CD4-positive, alpha-beta T cell (primary cell): ENCODE data around the gene RNF138. TPM values are rescaled to one million over a fixed set of nuclear protein-coding genes. Genes with fewer than 3 reads are reported as not detected.
"Not testable (repeated sequence)": the region's sequence is repeated elsewhere in the genome, so short reads cannot be mapped to it uniquely, and the experiment has no call there.

ENCODE experiments used
- ATAC-seq: fragments of 200-7000 bp; cut with Tn5 transposase; one replicate; pipeline ENCODE4 v1.10.0; 2022; ENCODE audit warnings: mild to moderate bottlenecking; ENCODE audit not compliant: poor library complexity
- CTCF ChIA-PET: fragments of 350-600 bp; sonication (Branson Sonifier 250); formaldehyde crosslinking; loops from one replicate; lab custom pipeline; 2021; ENCODE audit warnings: antibody characterized with exemption, inconsistent platforms; lab: Charles Lee
- POLR2A ChIA-PET: fragments of 350-600 bp; sonication (Branson Sonifier 250); formaldehyde crosslinking; loops from one replicate; lab custom pipeline; 2021; ENCODE audit warnings: antibody characterized with exemption, inconsistent platforms; lab: Charles Lee
- DNase-seq, 14 experiments: peaks; one replicate each; pipeline ENCODE4 v3.0.0-alpha.2; 2013 to 2020; ENCODE audit warnings: mixed read lengths in 2 of 14
- H3K27ac ChIP-seq, 2 donors: one replicate each; pipeline versions ENCODE4 v1.5.1 to v1.7.0; 2013; ENCODE audit warnings: low read length in 2 of 2, low read depth in 1 of 2, mild to moderate bottlenecking in 1 of 2
- H3K27me3 ChIP-seq, 2 experiments: 1 replicate in 1 of 2; 2 replicates in 1 of 2; pipeline versions ENCODE4 v1.6.1 to v1.7.0; 2013; ENCODE audit warnings: low read length in 2 of 2, control low read depth in 1 of 2, mild to moderate bottlenecking in 1 of 2, moderate library complexity in 1 of 2; ENCODE audit not compliant: insufficient read depth in 2 of 2, control insufficient read depth in 1 of 2
- H3K36me3 ChIP-seq: one replicate; pipeline ENCODE4 v1.6.1; 2013; ENCODE audit warnings: low read length, control low read depth; ENCODE audit not compliant: insufficient read depth
- H3K4me1 ChIP-seq: one replicate; pipeline ENCODE4 v1.6.1; 2013; ENCODE audit warnings: low read length, control low read depth; ENCODE audit not compliant: insufficient read depth
- H3K4me3 ChIP-seq: one replicate; pipeline ENCODE4 v1.5.1; 2013; ENCODE audit warnings: mild to moderate bottlenecking, low read length, moderate library complexity
- H3K9me3 ChIP-seq, 2 experiments: 1 replicate in 1 of 2; 2 replicates in 1 of 2; pipeline versions ENCODE4 v1.6.1 to v1.7.0; 2013; ENCODE audit warnings: low read length in 2 of 2, mild to moderate bottlenecking in 2 of 2, control low read depth in 1 of 2, moderate library complexity in 1 of 2; ENCODE audit not compliant: control insufficient read depth in 1 of 2, insufficient read depth in 1 of 2
- H3K27ac Mint-ChIP-seq: one replicate; pipeline ENCODE4 v1.8.0; 2020; ENCODE audit warnings: mixed read lengths
- H3K27me3 Mint-ChIP-seq: one replicate; pipeline ENCODE4 v1.8.0; 2021; ENCODE audit warnings: mixed read lengths
- H3K36me3 Mint-ChIP-seq: one replicate; pipeline ENCODE4 v1.8.0; 2021; ENCODE audit warnings: low read depth, mixed read lengths
- H3K4me1 Mint-ChIP-seq: one replicate; pipeline ENCODE4 v1.8.0; 2021; ENCODE audit warnings: low read depth, mixed read lengths
- H3K4me3 Mint-ChIP-seq: one replicate; pipeline ENCODE4 v1.8.0; 2020; ENCODE audit warnings: mild to moderate bottlenecking, mixed read lengths
- H3K9me3 Mint-ChIP-seq: one replicate; pipeline ENCODE4 v1.8.0; 2020; ENCODE audit warnings: mixed read lengths
- CTCF ChIP-seq: fragments of 200-600 bp; IDR thresholded peaks from one replicate; pipeline ENCODE4 v1.8.0; 2022; ENCODE audit warnings: antibody characterized with exemption, mild to moderate bottlenecking
- intact Hi-C, 2 experiments: fragments of 100-400 bp; cut with DNase I in 1 of 2; cut with micrococcal nuclease in 1 of 2; formaldehyde crosslinking; loops; one replicate each; pipeline versions ENCODE4 v1.15.1 to v1.9.0; 2023 to 2025; cut with DNase I, micrococcal nuclease
- total RNA-seq, 174 experiments: library from RNA in 2 of 174; stranded (reverse) in 2 of 174; gene quantifications; one replicate each; pipeline ENCODE4 v1.2.3 and lab custom pipeline; 2021 to 2026

The RNF138 gene
- total RNA-seq, 2 experiments from 2014 or later, result 177 to 184 TPM

DNA sequence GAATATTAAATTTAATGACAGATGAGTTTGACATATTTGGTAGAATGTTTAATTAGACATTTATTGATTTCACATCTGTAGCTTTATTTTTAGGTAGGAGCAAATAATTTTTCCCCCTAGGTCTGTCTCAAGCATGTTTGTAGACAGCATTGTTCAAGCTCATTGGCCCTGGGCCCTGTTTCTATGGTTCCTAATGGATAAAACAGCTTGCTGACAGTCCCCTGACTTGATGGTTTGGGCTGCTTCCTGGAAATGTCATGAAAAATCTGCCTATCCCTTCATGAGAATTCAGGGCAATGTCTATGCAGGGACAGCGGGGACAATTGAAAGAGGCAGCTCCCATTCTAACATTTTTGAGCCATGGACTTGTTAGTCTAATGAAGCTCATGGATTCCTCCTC is 83.6 kb downstream of the RNF138 start:
- H3K4me3 Mint-ChIP-seq, result no peak overlapping the region
- intact Hi-C loops, result no loop called here
- TF ChIP-seq CTCF, result no peak
- no peak overlapping the region for H3K27ac ChIP-seq
- no peaks in the 10 kb centered on the region for H3K4me1 ChIP-seq
- H3K4me1 Mint-ChIP-seq, result no peaks in the 10 kb centered on the region
- no peak for DNase-seq
- no peaks in the 10 kb centered on the region for H3K36me3 Mint-ChIP-seq
- no peak overlapping the region for H3K27ac Mint-ChIP-seq
- ChIA-PET POLR2A (no interaction called here), CTCF (no interaction called here)
- H3K36me3 ChIP-seq, result no peaks in the 10 kb centered on the region
- H3K9me3 Mint-ChIP-seq, result no peaks in the 10 kb centered on the region
- H3K27me3 Mint-ChIP-seq, result peaks cover 5% of the 10 kb centered on the region
- ATAC-seq, result no peak
- no peak overlapping the region for H3K4me3 ChIP-seq
- no peaks in the 10 kb centered on the region for H3K27me3 ChIP-seq
- H3K9me3 ChIP-seq, result no peaks in the 10 kb centered on the region

- H3K4me1 ChIP-seq, H3K27ac Mint-ChIP-seq, H3K4me3 ChIP-seq, CTCF ChIA-PET, DNase-seq, H3K9me3 ChIP-seq, H3K4me3 Mint-ChIP-seq, H3K27me3 ChIP-seq, POLR2A ChIA-PET, ATAC-seq, H3K4me1 Mint-ChIP-seq, H3K27me3 Mint-ChIP-seq, intact Hi-C loops, H3K27ac ChIP-seq, H3K36me3 ChIP-seq, H3K36me3 Mint-ChIP-seq, H3K9me3 Mint-ChIP-seq: not testable (repeated sequence)
These were observed 85.1 kb downstream of the RNF138 start for GRCh38 chr18:32176745-32177144.

GRCh38 chr18:32177530-32177929 is 85.9 kb downstream of the RNF138 start:
- H3K27ac Mint-ChIP-seq, result no peak overlapping the region
- no peak overlapping the region for H3K4me3 ChIP-seq
- H3K27ac ChIP-seq, result no peak overlapping the region
- no peaks in the 10 kb centered on the region for H3K4me1 Mint-ChIP-seq
- no peaks in the 10 kb centered on the region for H3K9me3 Mint-ChIP-seq
- peaks cover 5% of the 10 kb centered on the region for H3K27me3 Mint-ChIP-seq
- POLR2A ChIA-PET, result no interaction called here
- TF ChIP-seq CTCF, result no peak
- H3K4me1 ChIP-seq, result no peaks in the 10 kb centered on the region
- intact Hi-C loops, result no loop called here
- CTCF ChIA-PET, result no interaction called here
- H3K36me3 Mint-ChIP-seq, result no peaks in the 10 kb centered on the region
- H3K36me3 ChIP-seq, result no peaks in the 10 kb centered on the region
- H3K4me3 Mint-ChIP-seq, result no peak overlapping the region
- DNase-seq (no peak), ATAC-seq (no peak)
- H3K9me3 ChIP-seq, result no peaks in the 10 kb centered on the region
- H3K27me3 ChIP-seq, result no peaks in the 10 kb centered on the region

Other genes with a start within 250 kb of the RNF138 start
- gene TRAPPC8, start 148.7 kb upstream of the RNF138 start, total RNA-seq, result 10 to 100 TPM; 24.4 to 26.3 TPM
- 100 to 1,000 TPM; 107 to 112 TPM for gene RNF125, start 73.0 kb upstream of the RNF138 start, total RNA-seq
- gene MEP1B, start 98.2 kb downstream of the RNF138 start, total RNA-seq, result not detected